ENCODE results near the gene FNBP1L. TPM values are rescaled to one million over a fixed set of nuclear protein-coding genes. Genes with fewer than 3 reads are reported as not detected.

The FNBP1L gene
- total RNA-seq, 4 donors from 2014 or later, result 68.7 to 86.0 (median 72.9) TPM

GRCh38 chr1:93571623-93572310, 123.8 kb downstream of the FNBP1L start:
- no peak for DNase-seq
- no peak overlapping the region for H3K4me3 ChIP-seq (replicated peaks in 1 of 3)
- H3K36me3 ChIP-seq, result peaks cover 6 to 30% of the 10 kb centered on the region in 2 donors
- peaks cover 7 to 16% of the 10 kb centered on the region in 2 donors for H3K4me1 ChIP-seq
- 94 to 97% methylated on average over 11 to 12 of the region's 12 CpGs for WGBS, 2 donors
- TF ChIP-seq CTCF (IDR thresholded peaks at IDR 0.05) (no peak), POLR2A (IDR thresholded peaks at IDR 0.05) (no peak)
- no peak overlapping the region for H3K27ac ChIP-seq
- intact Hi-C loops (cut with DNase I), result no loop called here
- no peaks in the 10 kb centered on the region for H3K9me3 ChIP-seq
- no peaks in the 10 kb centered on the region for H3K27me3 ChIP-seq

- TF ChIP-seq CTCF (IDR thresholded peaks at IDR 0.05) (no peak), POLR2A (IDR thresholded peaks at IDR 0.05) (no peak)
- WGBS, 2 donors, result 31 to 42% methylated on average over 1 of the region's 1 CpG
- Histone ChIP-seq H3K4me3 (replicated peaks in 1 of 3) (no peak overlapping the region), H3K27ac (peak overlapping the region; percentile 12 to 37 (median 33)), H3K27me3 (no peaks in the 10 kb centered on the region), H3K4me1 (peaks cover 21 to 25% of the 10 kb centered on the region in 2 donors), H3K36me3 (peaks cover 6 to 22% of the 10 kb centered on the region in 2 donors), H3K9me3 (no peaks in the 10 kb centered on the region)
- peak in 1 of 2 donors; percentile 31 for DNase-seq
- intact Hi-C loops (cut with DNase I), result no loop called here
These were observed 126.1 kb downstream of the FNBP1L start for GRCh38 chr1:93573940-93574469.

GRCh38 chr1:93574511-93574910, 126.6 kb downstream of the FNBP1L start:
- 89 to 95% methylated on average over 7 of the region's 7 CpGs for WGBS, 2 donors
- intact Hi-C loops (cut with DNase I), result no loop called here
- DNase-seq, result no peak
- Histone ChIP-seq H3K4me1 (peaks cover 21 to 25% of the 10 kb centered on the region in 2 donors), H3K36me3 (peaks cover 6 to 22% of the 10 kb centered on the region in 2 donors), H3K4me3 (replicated peaks in 1 of 3) (no peak overlapping the region), H3K9me3 (no peaks in the 10 kb centered on the region), H3K27ac (peak overlapping the region; percentile 12 to 37 (median 33)), H3K27me3 (no peaks in the 10 kb centered on the region)
- TF ChIP-seq POLR2A (IDR thresholded peaks at IDR 0.05) (no peak), CTCF (IDR thresholded peaks at IDR 0.05) (no peak)

GRCh38 chr1:93574991-93575390, 127.1 kb downstream of the FNBP1L start:
- Histone ChIP-seq H3K27ac (no peak overlapping the region), H3K27me3 (no peaks in the 10 kb centered on the region), H3K4me1 (peaks cover 21 to 27% of the 10 kb centered on the region in 2 donors), H3K36me3 (peaks cover 6 to 22% of the 10 kb centered on the region in 2 donors), H3K4me3 (replicated peaks in 1 of 3) (no peak overlapping the region), H3K9me3 (no peaks in the 10 kb centered on the region)
- 97% methylated on average over 6 of the region's 6 CpGs for WGBS, 2 donors
- intact Hi-C loops (cut with DNase I), result no loop called here
- TF ChIP-seq POLR2A (IDR thresholded peaks at IDR 0.05) (no peak), CTCF (IDR thresholded peaks at IDR 0.05) (no peak)
- no peak for DNase-seq

GRCh38 chr1:93575621-93576284, 127.8 kb downstream of the FNBP1L start:
- Histone ChIP-seq H3K4me3 (replicated peaks in 1 of 3) (no peak overlapping the region), H3K27ac (no peak overlapping the region), H3K4me1 (peaks cover 21 to 30% of the 10 kb centered on the region in 2 donors), H3K36me3 (peaks cover 6 to 20% of the 10 kb centered on the region in 2 donors), H3K9me3 (no peaks in the 10 kb centered on the region), H3K27me3 (no peaks in the 10 kb centered on the region)
- intact Hi-C loops (cut with DNase I), result no loop called here
- no peak for TF ChIP-seq POLR2A (IDR thresholded peaks at IDR 0.05)
- no peak for TF ChIP-seq CTCF (IDR thresholded peaks at IDR 0.05)
- no peak for DNase-seq
- WGBS, 2 donors, result 89% methylated on average over 10 of the region's 10 CpGs
